HG03457 (cell line): ENCODE results near the gene B3GALT5.
"Not testable (repeated sequence)": the region's sequence is repeated elsewhere in the genome, so short reads cannot be mapped to it uniquely, and the experiment has no call there.

Source experiments
- ATAC-seq: cut with Tn5 transposase; IDR thresholded peaks from one replicate; pipeline ENCODE4 v1.9.1; 2021; ENCODE audit warnings: moderate number of reproducible peaks; ENCODE audit not compliant: unreplicated experiment

Gene B3GALT5

DNA sequence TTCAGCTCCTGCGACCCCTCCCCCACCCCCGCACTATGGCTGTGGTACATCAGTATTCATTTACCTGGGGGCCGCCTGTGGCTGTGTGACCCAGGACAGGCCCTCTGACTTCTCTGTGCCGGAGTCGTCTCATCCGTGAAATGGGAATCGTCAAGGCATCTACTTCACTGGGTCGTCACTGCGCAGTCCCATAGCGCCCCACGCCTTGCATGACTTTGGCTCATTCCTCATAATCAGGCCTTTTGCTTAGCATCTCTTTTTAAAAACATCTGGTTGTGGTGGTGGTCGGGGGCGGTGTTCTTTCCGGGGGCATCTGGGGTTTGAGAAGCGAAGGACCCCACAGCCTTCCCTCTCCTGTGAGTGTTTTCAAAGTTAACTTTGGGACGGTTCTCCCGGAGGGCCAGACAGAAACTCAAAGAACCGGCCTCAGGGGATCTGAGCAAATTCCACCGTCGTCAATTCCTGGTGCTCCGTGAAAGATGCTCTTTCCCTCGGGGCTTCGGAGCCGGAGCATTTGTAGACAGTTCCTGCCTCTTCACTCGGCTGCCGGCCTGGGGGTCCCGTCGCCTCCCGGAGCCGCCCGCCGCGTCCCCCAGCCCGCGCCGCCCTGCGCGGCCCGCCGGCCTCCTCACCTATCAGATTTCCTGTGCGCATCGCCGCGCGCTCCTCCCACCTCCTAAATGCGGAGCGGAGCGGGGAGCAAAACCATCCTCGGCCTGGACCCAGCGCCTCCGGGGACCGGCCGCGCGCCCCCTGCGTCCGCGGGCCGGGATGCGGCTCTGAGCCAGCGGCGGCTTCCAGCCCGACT is at the start of gene B3GALT5:
Gene B3GALT5 (plus strand): TSS at position 708 of the 808 bp plus-strand sequence. CDS start 47,620 bp downstream, outside the sequence.
- no peak for ATAC-seq

GRCh38 chr21:39564200-39564599 is 48.5 kb upstream of the B3GALT5 start:
- no peak for ATAC-seq

- ATAC-seq: no peak
Measured at GRCh38 chr21:39567180-39567972, 45.4 kb upstream of the B3GALT5 start.

DNA sequence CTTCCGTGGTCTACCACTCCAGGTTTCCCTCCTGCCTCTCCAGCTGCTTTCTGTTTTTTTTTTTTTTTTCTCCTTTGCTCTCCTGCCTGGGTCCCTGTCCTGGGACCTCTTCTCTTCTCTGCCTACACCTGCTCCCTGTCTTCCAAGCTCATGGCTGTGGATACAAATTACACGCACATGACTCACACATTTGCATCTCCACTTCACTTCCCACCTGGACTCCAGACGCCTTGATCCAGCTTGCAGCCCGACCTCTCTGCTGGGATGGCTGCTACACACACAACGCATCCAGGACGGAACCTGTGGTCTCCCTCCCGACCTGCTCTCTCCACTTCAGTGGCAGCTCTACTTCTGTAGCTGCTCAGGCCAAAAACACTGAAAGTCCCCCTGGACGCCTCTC is 44.4 kb upstream of the B3GALT5 start:
- ATAC-seq: no peak

GRCh38 chr21:39575775-39576174 is 37.0 kb upstream of the B3GALT5 start:
- ATAC-seq: no peak

GRCh38 chr21:39576518-39577128 is 36.1 kb upstream of the B3GALT5 start:
- no peak for ATAC-seq

- ATAC-seq: no peak
Measured at GRCh38 chr21:39579734-39580332, 32.9 kb upstream of the B3GALT5 start.

DNA sequence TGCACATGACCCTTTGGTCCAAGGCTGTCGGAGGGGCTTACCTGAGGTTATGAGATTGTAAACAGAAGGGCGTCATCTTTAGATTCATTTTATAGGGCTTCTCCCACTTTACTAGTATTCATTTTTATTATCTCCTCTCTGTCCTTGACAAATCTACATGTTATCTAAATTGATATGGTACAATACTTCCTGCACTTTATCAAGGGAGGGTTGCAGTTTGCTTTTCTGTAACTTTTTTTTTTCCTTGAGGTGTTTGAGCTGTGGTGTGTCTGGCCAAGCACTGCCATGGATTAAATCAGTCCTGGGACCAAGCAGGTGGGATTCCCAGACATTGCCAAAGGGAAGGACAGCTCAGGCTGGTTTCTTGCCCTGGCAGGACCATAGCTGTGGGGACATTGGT is 32.0 kb upstream of the B3GALT5 start:
- no peak for ATAC-seq

DNA sequence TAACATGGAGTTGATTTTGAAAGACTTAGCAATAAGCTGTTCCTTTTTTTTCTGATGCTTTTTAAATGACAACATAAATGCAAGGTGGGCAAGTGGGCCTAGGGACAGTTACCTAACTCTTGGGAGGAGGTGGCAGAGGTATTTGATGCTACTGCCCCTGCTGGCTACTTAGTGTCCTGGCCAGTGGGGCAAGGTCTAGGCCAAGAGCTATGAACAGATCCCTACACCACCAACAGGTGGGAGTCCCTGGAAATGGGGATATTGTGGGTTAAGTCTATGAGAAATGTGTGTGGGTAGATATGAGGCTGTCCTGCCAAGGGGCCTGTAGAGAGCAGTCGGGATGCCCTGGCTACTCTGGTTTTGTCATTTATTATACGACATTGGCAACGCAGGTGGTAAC is 31.3 kb upstream of the B3GALT5 start:
- no peak for ATAC-seq

DNA sequence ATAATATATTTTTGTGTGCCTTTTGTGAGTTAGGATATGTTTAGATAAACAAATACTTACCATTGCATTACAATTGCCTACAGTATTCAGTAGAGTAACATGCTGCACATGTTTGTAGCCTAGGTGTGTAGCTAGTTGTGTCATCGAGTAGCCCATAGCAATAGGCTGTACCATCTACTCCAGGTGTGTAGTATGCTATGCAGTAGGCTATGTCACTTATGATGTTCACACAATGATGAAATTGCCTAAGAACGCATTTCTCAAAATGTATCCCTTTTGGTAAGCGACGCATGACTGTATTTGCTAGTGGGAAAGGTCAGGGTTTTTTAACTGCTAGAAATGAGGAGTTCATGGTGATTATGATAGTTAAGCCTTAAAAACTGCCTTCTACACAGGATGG is 30.0 kb upstream of the B3GALT5 start:
- ATAC-seq: no peak

DNA sequence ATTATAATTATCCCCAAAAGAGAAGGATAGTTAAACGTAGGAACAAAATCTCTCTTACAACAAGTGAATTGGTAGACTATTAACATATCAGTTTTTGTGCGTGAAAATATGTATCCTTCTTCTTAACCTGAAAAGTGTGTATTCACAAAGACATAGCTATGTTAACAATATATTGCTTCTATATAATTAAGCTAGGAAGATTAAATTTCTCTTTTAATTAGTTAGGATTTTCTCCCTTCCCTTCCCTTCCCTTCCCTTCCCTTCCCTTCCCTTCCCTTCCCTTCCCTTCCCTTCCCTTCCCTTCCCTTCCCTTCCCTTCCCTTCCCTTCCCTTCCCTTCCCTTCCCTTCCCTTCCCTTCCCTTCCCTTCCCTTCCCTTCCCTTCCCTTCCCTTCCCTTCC is 29.2 kb upstream of the B3GALT5 start:
- ATAC-seq: not testable (repeated sequence)

DNA sequence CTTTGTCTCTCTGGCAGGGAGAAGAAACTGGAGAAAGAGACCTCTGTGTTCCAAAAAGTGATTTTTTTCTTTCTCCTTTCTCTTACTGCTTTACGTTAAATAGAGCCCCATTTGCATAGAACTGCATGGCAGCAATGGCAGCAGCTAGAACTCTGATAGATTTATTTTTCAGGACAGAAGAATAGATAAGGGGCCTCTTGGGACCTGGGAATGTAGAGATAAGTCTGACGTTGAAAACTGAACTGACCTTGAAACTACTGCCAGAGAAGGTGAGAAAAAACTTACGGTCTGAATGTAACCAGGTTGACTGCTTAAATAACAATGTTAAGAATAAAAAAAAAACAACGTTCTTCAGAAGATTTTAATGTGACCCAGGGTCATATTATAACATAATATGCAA is 25.4 kb upstream of the B3GALT5 start:
- no peak for ATAC-seq

- no peak for ATAC-seq
Measured at GRCh38 chr21:39588884-39589283, 23.9 kb upstream of the B3GALT5 start.

DNA sequence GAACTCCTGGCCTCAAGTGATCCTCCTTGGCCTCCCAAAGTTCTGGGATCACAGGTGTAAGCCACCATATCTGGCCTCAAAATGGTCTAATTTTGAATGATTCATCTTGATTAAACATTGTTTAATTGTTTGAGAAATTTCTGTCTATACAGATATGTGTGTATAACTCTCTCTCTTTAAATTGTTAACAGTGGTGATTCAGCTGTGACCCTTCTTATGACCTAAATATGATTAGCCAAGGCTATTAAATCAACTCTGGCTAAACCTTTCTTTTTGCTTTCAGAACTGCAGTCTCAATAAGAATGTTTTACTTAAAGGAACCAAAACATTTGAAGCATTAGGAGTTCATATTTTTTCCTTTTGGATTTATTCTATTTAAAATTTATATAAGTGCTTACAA is 19.2 kb upstream of the B3GALT5 start:
- no peak for ATAC-seq

GRCh38 chr21:39595465-39595864 is 17.3 kb upstream of the B3GALT5 start:
- no peak for ATAC-seq

DNA sequence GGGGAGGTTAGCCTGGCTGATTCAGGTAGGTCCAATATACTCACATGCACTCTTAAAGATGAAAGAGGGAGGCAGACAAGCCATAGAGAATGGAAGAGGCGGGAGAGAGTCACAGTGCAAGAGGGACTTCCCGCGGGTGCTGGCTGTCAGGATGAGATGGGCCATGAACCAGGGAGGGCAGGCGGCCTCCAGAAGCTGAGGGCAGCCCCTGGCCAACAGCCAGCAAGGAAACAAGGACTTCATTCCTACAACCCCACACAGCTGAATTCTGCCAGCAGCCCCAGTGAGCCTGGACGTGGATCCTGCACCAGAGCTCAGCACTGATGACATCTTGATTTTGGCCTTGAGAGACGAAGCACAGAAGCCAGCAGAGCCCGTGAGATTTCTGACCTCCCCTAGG is 15.1 kb upstream of the B3GALT5 start:
- no peak for ATAC-seq

DNA sequence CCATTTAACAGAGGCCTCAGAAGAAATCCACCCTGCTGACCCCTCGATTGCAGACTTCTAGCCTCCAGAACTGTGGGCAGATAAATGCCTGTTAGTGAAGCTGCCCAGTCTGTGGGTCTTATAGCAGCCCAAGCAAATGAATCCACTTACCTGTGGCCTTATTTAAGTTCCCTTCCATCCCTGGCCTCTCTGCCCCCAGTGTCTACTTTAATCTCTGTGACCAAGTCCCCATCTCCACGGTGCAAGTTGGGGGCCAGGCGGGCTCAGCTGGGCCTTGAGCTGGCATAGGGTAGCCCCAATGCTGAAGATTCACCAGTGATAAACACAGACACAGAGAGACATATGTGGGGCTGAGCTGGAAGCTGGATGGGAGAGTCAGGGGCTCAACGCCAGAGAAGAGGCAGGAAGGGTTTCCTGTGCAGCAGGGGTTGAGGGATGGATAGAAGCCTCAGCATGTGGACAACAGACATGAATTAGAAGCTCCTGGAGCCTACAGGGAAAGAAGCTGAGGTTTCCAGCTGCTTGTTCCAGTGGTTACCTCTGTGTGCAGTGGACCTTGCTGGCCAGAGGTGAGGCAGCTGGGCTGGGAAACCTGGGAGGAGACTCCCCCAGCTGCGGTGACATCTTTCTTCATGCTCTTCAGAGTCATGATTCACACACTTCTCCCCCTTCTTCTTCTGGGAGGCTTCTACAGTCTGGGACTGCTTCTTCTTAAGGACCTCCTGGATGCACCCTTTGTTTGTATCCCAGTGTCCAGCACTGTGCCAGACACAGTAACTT is 13.4 kb upstream of the B3GALT5 start:
- no peak for ATAC-seq

DNA sequence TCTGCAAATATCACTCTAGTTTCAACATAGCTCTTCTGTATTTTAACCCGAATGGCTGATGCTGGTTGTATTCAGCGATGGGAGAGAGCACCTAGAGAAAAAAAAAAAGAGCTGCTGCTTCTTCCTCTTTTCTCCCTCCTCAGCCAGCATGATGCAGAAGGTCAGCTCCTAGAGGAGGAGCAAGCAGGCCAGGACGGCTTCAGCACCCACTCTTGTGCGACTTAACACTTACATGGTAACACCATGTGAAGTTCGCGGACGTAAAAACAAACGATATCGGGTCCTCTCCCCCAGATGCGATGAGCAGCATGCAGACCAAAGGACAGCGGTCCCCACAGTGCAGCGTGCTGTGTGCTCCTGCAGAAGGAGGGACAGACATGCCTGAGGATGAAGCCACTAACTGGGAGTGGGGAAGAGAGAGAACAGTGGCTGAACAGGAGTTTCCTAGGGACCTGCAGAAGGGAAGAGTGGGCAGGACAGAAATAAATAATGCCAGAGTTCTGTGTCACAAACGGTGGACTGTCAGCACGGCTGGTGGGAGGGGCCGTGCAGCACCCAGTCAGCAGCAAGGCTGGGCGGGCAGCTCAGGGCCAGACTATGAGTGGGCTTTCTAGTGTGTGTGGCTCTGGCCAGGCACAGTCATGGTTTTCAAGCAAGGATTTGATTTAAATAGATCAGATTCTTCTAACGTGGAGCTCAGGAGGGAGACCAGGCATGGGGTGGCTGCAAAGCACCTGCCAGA is 11.4 kb upstream of the B3GALT5 start:
- no peak for ATAC-seq

- no peak for ATAC-seq
Measured at GRCh38 chr21:39602076-39602689, 10.6 kb upstream of the B3GALT5 start.
